Activated CD4-positive, alpha-beta T cell treated with anti-CD3 and anti-CD28 coated beads, Interleukin-2, Interleukin-6, amounts not matched to agents 100 ng/mL and 50 ng/mL, durations not matched to agents 16 hours and 8 hours (primary cell): Measurements from ENCODE around the gene ZNF774.
"Not testable (repeated sequence)": the region's sequence is repeated elsewhere in the genome, so short reads cannot be mapped to it uniquely, and the experiment has no call there.

Source experiments
- DNase-seq: peaks from one replicate; pipeline ENCODE4 v3.0.0-alpha.2; 2020

ZNF774 gene

GRCh38 chr15:90352107-90352893 lies at the start of gene ZNF774:
ZNF774 (plus strand) TSS chr15:90352284; CDS start chr15:90354661, 2,377 bp downstream.
- DNase-seq = peak; percentile 98

GRCh38 chr15:90305355-90305754 lies 46.7 kb upstream of the ZNF774 start:
- DNase-seq = not testable (repeated sequence)

GRCh38 chr15:90305932-90306331 lies 46.2 kb upstream of the ZNF774 start:
- DNase-seq = no peak

GRCh38 chr15:90306560-90306959 lies 45.5 kb upstream of the ZNF774 start:
- peak; percentile 81 for DNase-seq

GRCh38 chr15:90307661-90308060 lies 44.4 kb upstream of the ZNF774 start:
- no peak for DNase-seq

GRCh38 chr15:90309020-90309419 lies 43.1 kb upstream of the ZNF774 start:
- DNase-seq = no peak

- no peak for DNase-seq
Measured at GRCh38 chr15:90315278-90315982, 36.7 kb upstream of the ZNF774 start.

- no peak for DNase-seq
Measured at GRCh38 chr15:90316139-90316538, 35.9 kb upstream of the ZNF774 start.

GRCh38 chr15:90318591-90318990 lies 33.5 kb upstream of the ZNF774 start:
- DNase-seq = no peak

- peak; percentile 86 for DNase-seq
Measured at GRCh38 chr15:90320062-90320884, 31.8 kb upstream of the ZNF774 start.

GRCh38 chr15:90320885-90321278 lies 31.2 kb upstream of the ZNF774 start:
- DNase-seq = no peak

GRCh38 chr15:90322538-90322937 lies 29.5 kb upstream of the ZNF774 start:
- no peak for DNase-seq

GRCh38 chr15:90325726-90326125 lies 26.4 kb upstream of the ZNF774 start:
- no peak for DNase-seq

GRCh38 chr15:90326441-90326840 lies 25.6 kb upstream of the ZNF774 start:
- no peak for DNase-seq

GRCh38 chr15:90327311-90327710 lies 24.8 kb upstream of the ZNF774 start:
- peak; percentile 17 for DNase-seq

GRCh38 chr15:90334304-90334731 lies 17.8 kb upstream of the ZNF774 start:
- no peak for DNase-seq

- no peak for DNase-seq
Measured at GRCh38 chr15:90336705-90337141, 15.4 kb upstream of the ZNF774 start.

- DNase-seq = no peak
Measured at GRCh38 chr15:90337256-90337655, 14.8 kb upstream of the ZNF774 start.

- DNase-seq = no peak
Measured at GRCh38 chr15:90338532-90338931, 13.6 kb upstream of the ZNF774 start.

- no peak for DNase-seq
Measured at GRCh38 chr15:90340345-90340744, 11.7 kb upstream of the ZNF774 start.

GRCh38 chr15:90343302-90343790 lies 8.7 kb upstream of the ZNF774 start:
- no peak for DNase-seq

- DNase-seq = no peak
Measured at GRCh38 chr15:90344662-90345061, 7.4 kb upstream of the ZNF774 start.

- DNase-seq = no peak
Measured at GRCh38 chr15:90345857-90346256, 6.2 kb upstream of the ZNF774 start.
